H1 (cell line): ENCODE measurements around the gene RNASE1.

Experiments
- GTF2F1 ChIP-seq: IDR thresholded peaks from 2 replicates; pipeline ENCODE4 v1.6.1; 2012; ENCODE audit warnings: low read depth, low read length, improper control_type of control experiment, borderline replicate concordance
- JUN ChIP-seq: IDR thresholded peaks from 2 replicates; pipeline ENCODE4 v1.6.1; 2011; ENCODE audit warnings: low read depth, mild to moderate bottlenecking, improper control_type of control experiment, low read length
- MAFK ChIP-seq: IDR thresholded peaks from 2 replicates; pipeline ENCODE4 v1.6.1; 2012; ENCODE audit warnings: low read depth, mild to moderate bottlenecking, improper control_type of control experiment, low read length
- NRF1 ChIP-seq: IDR thresholded peaks from 2 replicates; pipeline ENCODE4 v1.6.1; 2011; ENCODE audit warnings: mild to moderate bottlenecking, low read depth, low read length, improper control_type of control experiment
- POLR2A ChIP-seq, 2 experiments: IDR thresholded peaks; 1 replicate in 1 of 2; 2 replicates in 1 of 2; pipeline ENCODE4 v1.6.1; 2011; ENCODE audit warnings: low read depth in 2 of 2, low read length in 2 of 2, mild to moderate bottlenecking in 2 of 2; ENCODE audit errors: control extremely low read depth in 1 of 2
- POLR2AphosphoS5 ChIP-seq: IDR thresholded peaks from 2 replicates; pipeline ENCODE4 v1.6.1; 2011; ENCODE audit warnings: low read depth, low read length
- RNF2 ChIP-seq: fragments of 200-900, 300-1000 bp; sonication (generic); IDR thresholded peaks from 2 replicates; pipeline ENCODE4 v1.7.1; 2016; ENCODE audit warnings: borderline replicate concordance, low read depth, mild to moderate bottlenecking, antibody characterized with exemption, low read length; ENCODE audit not compliant: poor library complexity, severe bottlenecking; ENCODE audit errors: missing control alignments
- SAP30 ChIP-seq: fragments of 300-600 bp; sonication (generic); IDR thresholded peaks from 2 replicates; pipeline ENCODE4 v1.7.1; 2012; ENCODE audit warnings: low read length, moderate library complexity, mild to moderate bottlenecking, inconsistent platforms; ENCODE audit not compliant: insufficient read depth, insufficient replicate concordance
- TBP ChIP-seq: IDR thresholded peaks from 2 replicates; pipeline ENCODE4 v1.6.1; 2011; ENCODE audit warnings: low read depth, low read length, improper control_type of control experiment
- YY1 ChIP-seq: IDR thresholded peaks from 2 replicates; pipeline ENCODE4 v1.6.1; 2011; ENCODE audit warnings: low read depth, mild to moderate bottlenecking, low read length
- TF ChIP-seq, protein P1 (sequence below), 3 experiments: IDR thresholded peaks; 1 replicate in 2 of 3; 2 replicates in 1 of 3; pipeline versions ENCODE4 v1.5.1 to v1.6.1; 2011; ENCODE audit warnings: low read length in 3 of 3, mild to moderate bottlenecking in 3 of 3, inconsistent platforms in 2 of 3, low read depth in 1 of 3, moderate library complexity in 1 of 3; ENCODE audit not compliant: insufficient read depth in 1 of 3; ENCODE audit errors: control extremely low read depth in 1 of 3
- TF ChIP-seq, protein P2 (sequence below): IDR thresholded peaks from 2 replicates; pipeline ENCODE4 v1.6.1; 2011; ENCODE audit warnings: low read depth, mild to moderate bottlenecking, low read length; ENCODE audit not compliant: insufficient read depth

DNA sequence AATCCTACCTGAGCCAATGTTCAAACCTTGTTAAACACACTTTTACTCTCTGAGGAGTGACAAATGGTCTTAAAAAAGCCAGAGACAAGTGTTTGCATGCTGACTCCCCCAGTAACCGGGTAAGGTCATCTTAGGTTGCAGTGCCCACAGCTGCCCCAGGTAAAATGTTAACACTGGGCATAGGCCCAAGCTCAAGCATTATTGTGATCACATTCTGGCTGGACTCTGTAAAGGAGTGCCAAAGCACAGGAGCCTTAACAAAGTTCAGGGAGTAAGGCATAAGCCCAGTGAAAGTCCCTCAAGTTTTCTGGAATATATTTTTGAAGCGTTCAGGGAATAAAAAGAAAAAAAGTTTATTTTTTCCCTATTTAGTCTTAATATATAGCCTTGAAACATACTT is 48.3 kb downstream of the RNASE1 start:
- TF ChIP-seq GTF2F1, result no peak
- TF ChIP-seq SAP30, result no peak
- no peak for TF ChIP-seq MAFK
- TF ChIP-seq YY1, result no peak
- TF ChIP-seq, protein P1, sequence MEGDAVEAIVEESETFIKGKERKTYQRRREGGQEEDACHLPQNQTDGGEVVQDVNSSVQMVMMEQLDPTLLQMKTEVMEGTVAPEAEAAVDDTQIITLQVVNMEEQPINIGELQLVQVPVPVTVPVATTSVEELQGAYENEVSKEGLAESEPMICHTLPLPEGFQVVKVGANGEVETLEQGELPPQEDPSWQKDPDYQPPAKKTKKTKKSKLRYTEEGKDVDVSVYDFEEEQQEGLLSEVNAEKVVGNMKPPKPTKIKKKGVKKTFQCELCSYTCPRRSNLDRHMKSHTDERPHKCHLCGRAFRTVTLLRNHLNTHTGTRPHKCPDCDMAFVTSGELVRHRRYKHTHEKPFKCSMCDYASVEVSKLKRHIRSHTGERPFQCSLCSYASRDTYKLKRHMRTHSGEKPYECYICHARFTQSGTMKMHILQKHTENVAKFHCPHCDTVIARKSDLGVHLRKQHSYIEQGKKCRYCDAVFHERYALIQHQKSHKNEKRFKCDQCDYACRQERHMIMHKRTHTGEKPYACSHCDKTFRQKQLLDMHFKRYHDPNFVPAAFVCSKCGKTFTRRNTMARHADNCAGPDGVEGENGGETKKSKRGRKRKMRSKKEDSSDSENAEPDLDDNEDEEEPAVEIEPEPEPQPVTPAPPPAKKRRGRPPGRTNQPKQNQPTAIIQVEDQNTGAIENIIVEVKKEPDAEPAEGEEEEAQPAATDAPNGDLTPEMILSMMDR (IDR thresholded peaks at IDR 0.05; ENCODE audit: control extremely low read depth in 1 of 3, insufficient read depth in 1 of 3, low read depth in 1 of 3, low read length in 3 of 3), result no peak
- TF ChIP-seq POLR2A (IDR thresholded peaks at IDR 0.05; ENCODE audit: control extremely low read depth in 1 of 2, low read depth in 2 of 2, low read length in 2 of 2), result no peak
- no peak for TF ChIP-seq NRF1
- TF ChIP-seq, protein P2, sequence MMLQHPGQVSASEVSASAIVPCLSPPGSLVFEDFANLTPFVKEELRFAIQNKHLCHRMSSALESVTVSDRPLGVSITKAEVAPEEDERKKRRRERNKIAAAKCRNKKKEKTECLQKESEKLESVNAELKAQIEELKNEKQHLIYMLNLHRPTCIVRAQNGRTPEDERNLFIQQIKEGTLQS, result no peak
- TF ChIP-seq POLR2AphosphoS5, result no peak
- TF ChIP-seq JUN, result no peak
- no peak for TF ChIP-seq TBP
- TF ChIP-seq RNF2, result no peak
